ENCODE measurements around the gene C1QTNF4. TPM values are rescaled to one million over a fixed set of nuclear protein-coding genes. Genes with fewer than 3 reads are reported as not detected.

Gene C1QTNF4
- total and polyA plus RNA-seq, 8 donors: 0.68 to 8.4 (median 1.3) TPM; not detected in 1

DNA sequence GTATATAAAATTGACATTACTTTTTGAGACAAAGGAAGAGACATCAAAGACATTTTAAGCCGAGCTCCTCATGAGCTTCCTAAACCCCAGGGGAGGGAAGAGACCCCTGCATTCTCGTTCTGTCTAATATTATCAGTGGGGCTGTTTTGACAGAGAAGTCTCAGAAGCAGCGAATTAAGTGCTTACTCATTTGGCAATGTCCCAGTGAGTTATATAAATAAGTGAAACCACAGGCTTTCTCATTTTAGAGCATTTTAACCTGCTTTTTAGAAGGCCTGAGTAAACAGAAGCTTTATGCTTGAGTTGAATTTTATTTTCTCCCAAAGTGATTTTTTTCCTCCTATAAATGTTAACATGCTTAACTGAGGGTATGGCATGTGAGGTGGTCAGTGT is 23.2 kb upstream of the C1QTNF4 start:
- no peak overlapping the region for H3K4me3 ChIP-seq
- intact Hi-C loops (cut with DNase I; ENCODE audit: low total_unique reads): no loop called here
- no peaks in the 10 kb centered on the region for H3K27me3 ChIP-seq
- peaks cover 0 to 11% (median 5%) of the 10 kb centered on the region in 4 donors for H3K4me1 ChIP-seq
- H3K36me3 ChIP-seq: peaks cover 32 to 58% (median 54%) of the 10 kb centered on the region in 4 donors
- no peak overlapping the region for H3K27ac ChIP-seq
- DNase-seq: no peak
- 46 to 64% (median 54%) methylated on average over 3 of the region's 3 CpGs for WGBS, 5 donors
- no peaks in the 10 kb centered on the region for H3K9me3 ChIP-seq
- TF ChIP-seq EP300 (IDR thresholded peaks at IDR 0.05) (no peak), POLR2AphosphoS5 (IDR thresholded peaks at IDR 0.05) (no peak), POLR2A (IDR thresholded peaks at IDR 0.05) (no peak)
- TF ChIP-seq, protein P1, sequence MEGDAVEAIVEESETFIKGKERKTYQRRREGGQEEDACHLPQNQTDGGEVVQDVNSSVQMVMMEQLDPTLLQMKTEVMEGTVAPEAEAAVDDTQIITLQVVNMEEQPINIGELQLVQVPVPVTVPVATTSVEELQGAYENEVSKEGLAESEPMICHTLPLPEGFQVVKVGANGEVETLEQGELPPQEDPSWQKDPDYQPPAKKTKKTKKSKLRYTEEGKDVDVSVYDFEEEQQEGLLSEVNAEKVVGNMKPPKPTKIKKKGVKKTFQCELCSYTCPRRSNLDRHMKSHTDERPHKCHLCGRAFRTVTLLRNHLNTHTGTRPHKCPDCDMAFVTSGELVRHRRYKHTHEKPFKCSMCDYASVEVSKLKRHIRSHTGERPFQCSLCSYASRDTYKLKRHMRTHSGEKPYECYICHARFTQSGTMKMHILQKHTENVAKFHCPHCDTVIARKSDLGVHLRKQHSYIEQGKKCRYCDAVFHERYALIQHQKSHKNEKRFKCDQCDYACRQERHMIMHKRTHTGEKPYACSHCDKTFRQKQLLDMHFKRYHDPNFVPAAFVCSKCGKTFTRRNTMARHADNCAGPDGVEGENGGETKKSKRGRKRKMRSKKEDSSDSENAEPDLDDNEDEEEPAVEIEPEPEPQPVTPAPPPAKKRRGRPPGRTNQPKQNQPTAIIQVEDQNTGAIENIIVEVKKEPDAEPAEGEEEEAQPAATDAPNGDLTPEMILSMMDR (IDR thresholded peaks at IDR 0.05): no peak

GRCh38 chr11:47616726-47617416 is 22.7 kb upstream of the C1QTNF4 start:
- no peak overlapping the region for H3K27ac ChIP-seq
- TF ChIP-seq POLR2A (IDR thresholded peaks at IDR 0.05) (no peak), EP300 (IDR thresholded peaks at IDR 0.05) (no peak), POLR2AphosphoS5 (IDR thresholded peaks at IDR 0.05) (peak in 1 of 3 donors; percentile 27)
- TF ChIP-seq, protein P1 (IDR thresholded peaks at IDR 0.05): peak in 5 of 7 experiments; percentile 11 to 48 (median 38)
- H3K9me3 ChIP-seq: no peaks in the 10 kb centered on the region
- DNase-seq: peak in 1 of 2 donors; percentile 84
- H3K27me3 ChIP-seq: no peaks in the 10 kb centered on the region
- intact Hi-C loops (cut with DNase I; ENCODE audit: low total_unique reads): no loop called here
- H3K36me3 ChIP-seq: peaks cover 27 to 52% (median 48%) of the 10 kb centered on the region in 4 donors
- 86 to 89% (median 87%) methylated on average over 10 of the region's 10 CpGs for WGBS, 5 donors
- H3K4me3 ChIP-seq: no peak overlapping the region
- peaks cover 0 to 11% (median 5%) of the 10 kb centered on the region in 4 donors for H3K4me1 ChIP-seq

DNA sequence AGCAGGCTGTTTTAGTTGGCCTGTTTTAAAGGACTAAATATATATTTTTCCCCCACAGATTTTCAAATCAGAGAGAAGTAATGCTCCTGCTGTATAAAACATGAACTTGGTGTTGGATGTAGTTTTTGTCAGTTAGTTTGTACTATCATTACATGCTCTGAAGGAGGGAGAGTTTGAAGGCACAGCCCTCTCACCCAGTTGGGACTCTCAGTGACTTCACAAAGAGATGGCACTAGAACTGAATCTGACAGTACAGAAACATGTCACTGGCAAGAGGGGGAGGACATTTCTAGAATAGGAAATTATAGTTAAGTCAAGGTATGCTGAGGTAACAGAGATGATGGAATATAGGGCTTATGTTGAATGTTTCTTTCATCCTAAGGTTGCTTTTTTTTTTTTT is 21.0 kb upstream of the C1QTNF4 start:
- intact Hi-C loops (cut with DNase I; ENCODE audit: low total_unique reads): no loop called here
- no peak for DNase-seq
- no peaks in the 10 kb centered on the region for H3K27me3 ChIP-seq

GRCh38 chr11:47611348-47611794 is 17.2 kb upstream of the C1QTNF4 start:
- WGBS, 5 donors: 59 to 85% (median 78%) methylated on average over 6 of the region's 6 CpGs
- Histone ChIP-seq H3K9me3 (no peaks in the 10 kb centered on the region), H3K4me3 (no peak overlapping the region), H3K27me3 (no peaks in the 10 kb centered on the region), H3K36me3 (peaks cover 0 to 22% (median 10%) of the 10 kb centered on the region in 4 donors), H3K27ac (no peak overlapping the region), H3K4me1 (peaks cover 0 to 14% (median 3%) of the 10 kb centered on the region in 4 donors)
- intact Hi-C loops (cut with DNase I; ENCODE audit: low total_unique reads): no loop called here
- TF ChIP-seq EP300 (IDR thresholded peaks at IDR 0.05) (no peak), POLR2AphosphoS5 (IDR thresholded peaks at IDR 0.05) (no peak), POLR2A (IDR thresholded peaks at IDR 0.05) (no peak)
- TF ChIP-seq, protein P1 (IDR thresholded peaks at IDR 0.05): no peak
- DNase-seq: no peak

More for the DNA sequence above, 21.0 kb upstream of the C1QTNF4 start:
- TF ChIP-seq POLR2A (IDR thresholded peaks at IDR 0.05) (no peak), EP300 (IDR thresholded peaks at IDR 0.05) (no peak), POLR2AphosphoS5 (IDR thresholded peaks at IDR 0.05) (no peak)
- TF ChIP-seq, protein P1 (IDR thresholded peaks at IDR 0.05): no peak
- no peak overlapping the region for H3K27ac ChIP-seq
- peaks cover 12 to 48% (median 39%) of the 10 kb centered on the region in 4 donors for H3K36me3 ChIP-seq
- peaks cover 0 to 11% (median 5%) of the 10 kb centered on the region in 4 donors for H3K4me1 ChIP-seq
- H3K9me3 ChIP-seq: no peaks in the 10 kb centered on the region
- no peak overlapping the region for H3K4me3 ChIP-seq
